Measurements from ENCODE around the gene TNS1.

Gene TNS1

DNA sequence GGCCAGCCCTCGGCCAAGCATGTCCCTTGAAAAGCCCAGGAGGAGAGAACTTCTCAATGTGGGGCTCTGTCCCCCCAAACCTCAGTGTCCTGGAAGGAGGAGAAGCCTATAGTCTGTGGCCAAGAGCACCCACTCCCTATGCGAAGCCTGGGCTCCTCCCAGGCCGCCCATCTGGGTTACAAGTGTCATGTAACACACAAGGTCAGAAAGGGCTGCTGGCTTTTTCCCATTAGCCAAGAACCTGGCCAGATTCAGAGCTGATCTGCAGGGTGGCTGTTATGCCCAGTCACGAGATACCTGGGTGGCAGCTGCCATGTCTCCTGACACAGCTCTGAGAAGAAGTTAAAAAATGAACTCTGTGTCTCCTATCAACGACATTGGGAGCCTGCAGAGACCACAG lies 170.7 kb downstream of the TNS1 start:
- DNase-seq (ENCODE audit: low spot score), result no peak

DNA sequence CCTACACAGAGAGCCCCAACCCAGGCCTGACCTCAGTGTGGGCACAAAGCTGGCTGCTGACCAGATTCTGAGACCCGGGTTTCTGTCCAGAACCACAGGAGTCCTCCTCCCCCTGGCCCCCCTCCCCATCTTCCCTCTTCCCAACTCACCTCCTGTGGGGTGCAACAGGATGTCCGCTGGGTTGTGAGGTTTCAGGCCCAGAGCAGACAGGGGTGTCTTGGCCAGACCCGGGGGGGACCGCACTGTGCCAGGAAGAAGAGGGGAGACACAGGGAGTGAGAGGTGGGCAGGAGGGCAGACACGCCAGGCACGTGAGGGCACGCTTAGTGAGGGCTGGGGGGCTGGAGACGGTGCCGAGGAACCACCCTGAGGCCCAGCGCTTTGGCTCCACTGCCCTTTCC lies 171.5 kb downstream of the TNS1 start:
- no peak for DNase-seq (ENCODE audit: low spot score)

DNA sequence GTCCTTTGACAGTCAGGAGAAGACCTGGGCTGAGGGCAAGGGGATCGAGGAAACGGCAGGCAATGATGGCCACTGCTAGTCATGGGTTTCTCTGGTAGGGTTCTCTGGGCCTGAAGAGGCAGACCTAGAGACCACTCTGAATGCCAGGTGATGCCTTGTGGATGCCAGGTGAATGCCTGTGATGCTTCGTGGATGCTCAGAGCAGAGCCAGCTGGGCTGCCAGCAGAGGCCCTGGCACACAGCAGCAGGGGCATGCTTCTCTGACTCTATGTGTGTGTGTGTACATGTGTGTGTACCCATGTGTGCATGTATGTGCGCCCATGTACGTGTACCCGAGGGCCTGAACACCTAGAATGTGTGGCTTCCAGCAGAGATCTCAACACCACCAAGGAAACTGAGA lies 172.0 kb downstream of the TNS1 start:
- no peak for DNase-seq (ENCODE audit: low spot score)

DNA sequence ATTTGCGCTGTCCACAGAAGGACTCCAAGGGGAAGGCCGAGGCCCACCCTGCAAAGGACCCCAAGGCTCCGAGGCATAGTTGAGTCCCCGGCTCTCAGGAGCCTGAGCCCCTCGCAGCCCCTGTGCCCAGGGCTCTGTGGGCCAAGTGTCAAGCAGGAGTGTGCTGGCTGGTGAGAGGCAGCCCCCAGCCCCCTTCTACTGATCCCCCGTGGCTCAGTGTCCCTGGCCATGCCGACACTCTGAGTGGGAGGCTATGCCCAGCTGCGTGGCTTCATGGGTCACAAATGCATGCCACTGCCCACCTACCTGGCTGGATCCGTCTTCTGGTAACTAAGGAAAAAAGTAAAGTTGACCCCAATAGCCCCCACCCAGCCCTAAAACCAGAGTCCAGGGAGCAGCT lies 172.7 kb downstream of the TNS1 start:
- DNase-seq (ENCODE audit: low spot score), result no peak

GRCh38 chr2:217829420-217829819 lies 173.4 kb downstream of the TNS1 start:
- DNase-seq (ENCODE audit: low spot score), result no peak

DNA sequence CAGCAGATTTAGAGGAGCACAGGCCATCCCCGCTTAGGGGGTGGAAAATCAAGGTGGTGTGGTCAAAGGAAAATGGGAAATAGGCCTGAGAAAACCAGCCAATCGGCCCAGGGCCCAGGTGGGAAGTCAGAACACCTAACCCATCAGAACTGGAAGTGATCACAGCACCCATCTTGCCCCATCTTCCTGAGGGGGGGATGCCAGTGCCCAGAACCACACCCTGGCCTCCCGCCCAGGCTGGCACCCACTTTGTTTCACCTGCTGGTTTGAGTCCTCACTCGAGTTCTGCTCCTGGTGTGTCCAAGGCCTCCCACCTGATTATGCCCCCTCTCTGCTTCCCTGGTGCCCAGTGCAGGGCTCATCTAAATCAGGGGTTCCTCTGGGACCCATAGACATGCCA lies 174.5 kb downstream of the TNS1 start:
- DNase-seq (ENCODE audit: low spot score), result no peak

DNA sequence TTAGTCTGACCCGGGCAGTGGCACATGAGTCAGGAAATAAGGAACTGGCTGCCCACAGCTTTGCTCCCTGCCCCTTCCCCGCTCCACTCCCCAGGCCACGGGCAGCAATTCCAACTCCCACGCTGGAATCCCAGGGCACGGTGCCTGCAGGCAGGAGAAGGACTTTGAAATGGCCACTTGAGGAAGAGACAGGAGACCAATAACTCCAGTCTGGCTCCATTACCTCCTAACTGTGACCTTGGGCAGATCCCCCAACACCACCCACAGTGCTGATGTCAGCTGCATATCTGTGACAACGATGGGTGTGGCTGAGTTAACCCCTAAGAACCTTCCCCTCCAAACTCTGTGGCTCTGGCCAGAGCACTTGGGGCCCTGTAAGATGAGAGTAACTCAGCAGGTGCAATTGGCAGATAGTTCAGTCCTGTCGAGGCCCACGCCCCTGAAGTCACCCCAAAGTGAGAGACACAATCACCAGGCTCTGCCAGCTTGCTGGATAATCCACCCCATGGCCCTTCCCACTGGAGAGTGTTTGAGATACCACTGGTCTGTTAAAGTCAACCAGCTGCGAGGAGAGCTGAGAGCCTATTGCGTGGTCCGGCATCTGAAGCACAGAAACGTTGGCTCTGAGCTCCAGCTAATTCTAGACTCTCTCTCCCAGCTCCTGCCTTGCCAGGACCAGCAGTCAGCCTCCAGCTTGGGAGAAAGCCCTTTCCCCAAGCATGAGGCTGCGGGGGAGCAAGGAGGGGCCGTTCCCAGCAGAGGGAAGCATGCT lies 175.2 kb downstream of the TNS1 start:
- DNase-seq (ENCODE audit: low spot score), result no peak

DNA sequence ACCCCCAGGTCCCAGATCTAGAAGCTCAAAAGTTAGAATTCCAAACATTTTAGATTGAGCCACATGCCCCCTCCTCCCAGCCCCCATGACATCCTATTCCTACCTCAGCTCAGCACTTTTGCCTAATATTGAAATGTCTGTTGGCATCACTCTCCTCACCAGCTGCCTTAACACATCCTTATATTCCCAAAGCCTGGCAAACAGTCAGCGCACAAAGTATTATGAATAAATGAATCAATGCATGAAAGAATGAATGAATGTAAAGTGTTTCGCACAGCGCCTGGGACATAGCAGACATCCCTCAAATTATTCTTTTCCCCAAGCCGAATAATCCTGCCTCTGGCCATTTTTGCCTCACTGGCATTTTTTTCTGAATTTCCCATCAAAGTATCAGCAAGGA lies 175.8 kb downstream of the TNS1 start:
- no peak for DNase-seq (ENCODE audit: low spot score)

DNA sequence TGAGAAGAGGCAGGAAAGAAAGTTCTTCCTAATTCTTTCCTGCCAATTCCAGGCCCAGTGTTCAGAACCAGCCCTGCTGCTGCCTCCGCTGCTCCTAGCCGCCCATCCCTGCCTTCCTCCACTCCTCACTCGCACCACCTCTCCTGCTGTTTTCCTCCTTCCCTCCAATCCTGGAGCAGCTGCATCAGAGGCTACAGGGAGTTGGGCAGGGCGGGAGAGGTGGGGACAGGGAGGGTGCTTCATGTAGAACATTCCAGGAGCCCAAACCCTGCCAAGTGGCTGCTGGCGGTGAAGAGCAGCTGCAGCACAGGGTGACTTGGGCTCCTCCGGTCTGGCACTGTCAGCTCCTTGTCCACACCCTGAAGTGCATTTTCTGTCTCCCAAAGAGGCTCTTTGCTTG lies 176.3 kb downstream of the TNS1 start:
- DNase-seq (ENCODE audit: low spot score), result no peak

DNA sequence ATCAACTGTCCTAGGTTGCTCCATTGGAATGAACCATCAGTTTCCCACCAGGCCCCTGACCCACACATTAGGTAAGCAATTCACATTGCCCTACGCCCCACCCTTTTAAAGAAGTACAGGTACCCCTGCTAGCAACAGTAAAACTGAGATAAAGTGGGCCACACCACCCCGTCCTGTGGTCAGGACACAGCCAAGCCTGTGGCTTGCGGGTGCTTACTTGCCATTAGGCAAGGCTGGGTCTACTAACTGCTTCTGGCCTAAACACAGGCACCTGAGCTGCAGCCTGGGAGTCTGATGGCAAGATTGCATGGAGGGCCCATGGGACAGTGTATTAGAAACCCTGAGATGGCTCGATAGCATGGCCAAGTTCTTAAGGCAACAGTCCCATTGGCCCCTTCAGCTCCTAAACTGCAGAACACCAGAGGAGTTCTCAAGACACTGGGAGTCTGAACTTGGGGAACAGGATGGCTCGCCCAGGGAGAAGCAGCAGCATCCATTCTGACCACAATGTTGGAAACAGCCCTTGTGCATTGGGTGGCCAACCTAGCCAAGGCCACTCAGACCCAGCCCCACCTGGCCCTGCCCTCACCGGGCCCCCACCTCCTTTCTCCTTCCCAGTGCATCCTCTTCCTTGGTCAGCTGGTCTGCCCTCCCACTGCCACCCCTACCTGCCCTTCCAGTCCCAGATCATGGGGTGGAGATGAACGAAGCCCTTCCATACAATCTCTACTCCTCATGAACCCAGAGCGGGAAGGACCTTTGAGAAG lies 177.1 kb downstream of the TNS1 start:
- DNase-seq (ENCODE audit: low spot score), result no peak

GRCh38 chr2:217824223-217824622 lies 178.6 kb downstream of the TNS1 start:
- DNase-seq (ENCODE audit: low spot score), result no peak

DNA sequence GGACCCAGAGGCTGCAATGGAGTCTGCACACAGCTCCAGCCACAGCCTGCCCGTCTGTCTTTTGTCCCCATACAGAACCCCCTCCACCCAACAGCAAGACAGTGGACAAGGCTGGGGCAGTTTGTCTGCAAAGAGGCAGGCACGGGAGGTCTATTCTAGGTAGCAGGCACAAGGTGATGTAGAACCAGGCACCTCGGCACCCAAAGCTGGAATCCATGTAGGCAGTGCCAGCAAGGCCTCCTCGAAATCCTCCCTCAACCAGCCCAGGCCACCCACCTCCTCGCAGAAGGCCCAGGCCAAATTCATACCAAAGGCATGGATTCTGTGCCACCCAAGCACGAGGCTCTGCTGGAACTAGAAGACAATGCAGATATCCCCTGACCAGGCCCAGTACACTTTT lies 179.2 kb downstream of the TNS1 start:
- DNase-seq (ENCODE audit: low spot score), result no peak

GRCh38 chr2:217822296-217823252 lies 180.2 kb downstream of the TNS1 start:
- DNase-seq (ENCODE audit: low spot score), result no peak

- no peak for DNase-seq (ENCODE audit: low spot score)
Observed at GRCh38 chr2:217821536-217822147, 181.2 kb downstream of the TNS1 start.

- no peak for DNase-seq (ENCODE audit: low spot score)
Observed at GRCh38 chr2:217820904-217821303, 181.9 kb downstream of the TNS1 start.

- no peak for DNase-seq (ENCODE audit: low spot score)
Observed at GRCh38 chr2:217820091-217820819, 182.5 kb downstream of the TNS1 start.

DNA sequence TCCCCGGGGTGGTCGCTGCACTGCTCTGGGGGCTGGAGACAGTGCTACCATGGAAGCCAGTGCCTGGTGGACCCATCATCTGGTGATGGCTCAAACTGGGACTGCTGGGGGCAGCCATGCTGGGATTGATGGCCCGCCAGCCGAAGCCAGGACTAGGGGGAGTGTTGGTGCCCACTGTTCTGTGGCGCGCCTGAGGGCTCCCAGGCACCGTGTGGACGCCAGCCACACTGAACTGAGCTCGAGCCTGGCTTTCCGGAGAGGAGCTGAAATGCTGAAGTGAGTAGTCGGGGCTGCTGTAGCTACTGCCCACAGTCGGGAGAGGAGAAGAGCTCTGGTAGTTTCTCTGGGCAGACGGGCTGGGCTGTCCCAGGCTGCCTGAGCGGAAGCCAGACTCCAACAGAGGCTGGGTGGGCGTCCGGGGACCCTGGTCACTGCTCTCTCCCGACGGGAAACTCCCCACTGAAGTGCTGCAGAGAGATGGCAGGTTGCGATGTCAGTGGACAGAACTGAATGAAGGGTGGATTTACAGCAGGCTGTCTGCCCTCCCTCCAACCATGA lies 184.4 kb downstream of the TNS1 start:
- no peak for DNase-seq (ENCODE audit: low spot score)

GRCh38 chr2:217817466-217818292 lies 185.1 kb downstream of the TNS1 start:
- DNase-seq (ENCODE audit: low spot score), result no peak

GRCh38 chr2:217816396-217816869 lies 186.4 kb downstream of the TNS1 start:
- DNase-seq (ENCODE audit: low spot score), result no peak

DNA sequence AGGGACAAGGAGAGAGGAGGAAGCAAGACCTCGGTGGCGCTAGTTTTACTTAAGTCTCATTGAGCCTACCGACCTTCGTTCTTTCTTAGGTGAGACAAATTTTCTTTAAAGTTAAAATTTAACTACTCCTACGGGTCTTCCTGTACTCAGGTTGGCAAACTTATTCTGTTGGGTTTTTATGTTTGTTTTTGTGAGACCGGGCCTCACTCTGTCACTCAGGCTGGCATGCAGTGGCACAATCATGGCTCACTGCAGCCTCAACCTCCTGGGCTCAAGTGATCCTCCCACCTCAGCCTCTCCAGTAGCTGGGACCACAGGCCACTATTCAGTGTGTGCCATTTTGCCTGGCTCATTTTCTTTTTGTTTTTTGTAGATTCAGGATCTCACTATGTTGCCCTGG lies 189.0 kb downstream of the TNS1 start:
- DNase-seq (ENCODE audit: low spot score), result no peak
